ENCODE results near the gene C1orf53.

Gene C1orf53

DNA sequence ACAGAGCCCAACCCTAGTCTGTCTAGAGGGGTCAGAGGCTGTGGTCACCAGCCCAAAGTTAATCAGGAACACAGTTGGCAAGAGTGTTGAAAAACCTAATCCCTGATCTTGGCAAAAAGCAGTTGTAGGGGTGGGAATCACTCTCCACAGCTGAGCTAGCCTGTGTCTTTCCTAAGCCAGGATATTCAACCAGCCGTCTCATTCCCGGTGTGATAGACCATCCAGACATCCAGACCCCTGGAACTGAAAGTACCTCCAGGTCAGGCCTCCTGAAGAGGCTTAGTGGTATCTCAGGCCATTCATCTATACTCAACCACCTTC lies 19.6 kb downstream of the C1orf53 start:
- Histone ChIP-seq H2AFZ (ENCODE audit: low read length) (no peak overlapping the region), H3K27ac (ENCODE audit: low read depth, low read length, poor library complexity, severe bottlenecking) (no peak overlapping the region), H3K9me2 (ENCODE audit: low read depth, low read length) (no peaks in the 10 kb centered on the region), H4K20me1 (ENCODE audit: insufficient read depth, low read length) (no peaks in the 10 kb centered on the region), H3K79me2 (ENCODE audit: insufficient read depth, low read length) (no peaks in the 10 kb centered on the region), H3K4me2 (ENCODE audit: low read length) (no peak overlapping the region), H3K9me3 (ENCODE audit: low read length) (no peaks in the 10 kb centered on the region), H3K4me3 (ENCODE audit: low read depth, low read length, poor library complexity, severe bottlenecking) (no peak overlapping the region), H3K4me1 (ENCODE audit: insufficient read depth, low read length, severe bottlenecking) (peaks cover 7% of the 10 kb centered on the region), H3K9ac (ENCODE audit: low read length) (no peak overlapping the region), H3K36me3 (ENCODE audit: insufficient read depth, low read length) (no peaks in the 10 kb centered on the region), H3K27me3 (ENCODE audit: insufficient read depth, low read length) (no peaks in the 10 kb centered on the region), H3F3A (ENCODE audit: insufficient read depth, low read length) (no peaks in the 10 kb centered on the region)
- no peak for TF ChIP-seq EZH2 (IDR thresholded peaks at IDR 0.05; ENCODE audit: borderline replicate concordance, low read length)
- TF ChIP-seq, protein P1, sequence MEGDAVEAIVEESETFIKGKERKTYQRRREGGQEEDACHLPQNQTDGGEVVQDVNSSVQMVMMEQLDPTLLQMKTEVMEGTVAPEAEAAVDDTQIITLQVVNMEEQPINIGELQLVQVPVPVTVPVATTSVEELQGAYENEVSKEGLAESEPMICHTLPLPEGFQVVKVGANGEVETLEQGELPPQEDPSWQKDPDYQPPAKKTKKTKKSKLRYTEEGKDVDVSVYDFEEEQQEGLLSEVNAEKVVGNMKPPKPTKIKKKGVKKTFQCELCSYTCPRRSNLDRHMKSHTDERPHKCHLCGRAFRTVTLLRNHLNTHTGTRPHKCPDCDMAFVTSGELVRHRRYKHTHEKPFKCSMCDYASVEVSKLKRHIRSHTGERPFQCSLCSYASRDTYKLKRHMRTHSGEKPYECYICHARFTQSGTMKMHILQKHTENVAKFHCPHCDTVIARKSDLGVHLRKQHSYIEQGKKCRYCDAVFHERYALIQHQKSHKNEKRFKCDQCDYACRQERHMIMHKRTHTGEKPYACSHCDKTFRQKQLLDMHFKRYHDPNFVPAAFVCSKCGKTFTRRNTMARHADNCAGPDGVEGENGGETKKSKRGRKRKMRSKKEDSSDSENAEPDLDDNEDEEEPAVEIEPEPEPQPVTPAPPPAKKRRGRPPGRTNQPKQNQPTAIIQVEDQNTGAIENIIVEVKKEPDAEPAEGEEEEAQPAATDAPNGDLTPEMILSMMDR (IDR thresholded peaks at IDR 0.05; ENCODE audit: low read length), result no peak

DNA sequence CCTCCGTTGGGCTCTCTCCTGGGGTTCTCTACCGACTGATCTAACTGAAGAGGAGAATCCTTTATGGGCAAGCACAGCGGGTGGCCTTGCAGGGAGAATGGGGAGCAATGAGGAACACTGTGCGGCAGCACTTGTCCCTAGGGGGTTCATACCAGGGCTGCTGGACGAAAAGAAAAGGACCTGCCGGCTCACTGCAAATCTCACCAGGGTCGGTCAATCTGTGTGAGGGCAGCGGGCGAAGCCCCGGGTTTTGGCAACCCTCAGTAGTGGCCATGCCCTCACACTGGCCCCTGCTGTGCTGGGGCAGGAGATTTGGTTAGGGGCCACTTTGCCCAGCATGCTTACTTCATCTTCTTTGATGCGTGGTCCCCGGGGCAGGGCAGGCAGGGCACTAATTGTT lies 20.6 kb downstream of the C1orf53 start:
- Histone ChIP-seq H3K4me1 (ENCODE audit: insufficient read depth, low read length, severe bottlenecking) (peaks cover 4% of the 10 kb centered on the region), H3K36me3 (ENCODE audit: insufficient read depth, low read length) (no peaks in the 10 kb centered on the region), H4K20me1 (ENCODE audit: insufficient read depth, low read length) (no peaks in the 10 kb centered on the region), H3F3A (ENCODE audit: insufficient read depth, low read length) (no peaks in the 10 kb centered on the region), H3K9ac (ENCODE audit: low read length) (no peak overlapping the region), H3K9me3 (ENCODE audit: low read length) (no peaks in the 10 kb centered on the region), H3K4me3 (ENCODE audit: low read depth, low read length, poor library complexity, severe bottlenecking) (no peak overlapping the region), H3K27me3 (ENCODE audit: insufficient read depth, low read length) (no peaks in the 10 kb centered on the region), H3K4me2 (ENCODE audit: low read length) (no peak overlapping the region), H3K9me2 (ENCODE audit: low read depth, low read length) (no peaks in the 10 kb centered on the region), H3K27ac (ENCODE audit: low read depth, low read length, poor library complexity, severe bottlenecking) (no peak overlapping the region), H2AFZ (ENCODE audit: low read length) (no peak overlapping the region), H3K79me2 (ENCODE audit: insufficient read depth, low read length) (no peaks in the 10 kb centered on the region)
- TF ChIP-seq, protein P1 (IDR thresholded peaks at IDR 0.05; ENCODE audit: low read length), result no peak
- no peak for TF ChIP-seq EZH2 (IDR thresholded peaks at IDR 0.05; ENCODE audit: borderline replicate concordance, low read length)

DNA sequence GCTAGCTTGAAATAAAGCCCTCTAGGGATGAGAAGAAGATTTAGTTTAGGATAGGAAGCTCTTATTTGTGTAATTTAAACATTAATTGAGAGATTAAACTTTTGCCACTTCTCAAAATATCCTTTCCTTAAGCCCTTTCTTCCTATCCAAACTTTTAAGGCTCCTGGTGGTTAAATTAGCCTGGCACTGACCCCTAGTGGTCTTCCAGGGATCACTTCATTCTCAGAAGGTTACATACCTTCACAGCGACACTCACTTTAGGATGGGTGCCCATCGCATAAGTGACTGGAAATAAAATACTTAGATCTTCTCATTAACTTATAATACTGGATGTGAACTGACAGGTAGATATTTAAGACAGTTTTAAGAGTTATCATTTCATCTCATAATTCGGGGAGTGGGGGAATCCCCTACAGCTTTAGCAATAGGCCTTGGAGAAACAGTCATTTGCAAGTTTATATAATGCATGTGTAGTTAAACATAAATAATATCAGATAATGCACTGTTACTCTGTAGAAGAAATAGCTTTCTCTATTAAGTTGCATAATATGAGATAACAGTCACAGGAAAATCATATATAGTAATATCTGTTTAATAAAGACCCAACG lies 22.2 kb downstream of the C1orf53 start:
- H4K20me1 ChIP-seq (ENCODE audit: insufficient read depth, low read length), result no peaks in the 10 kb centered on the region
- TF ChIP-seq, protein P1 (IDR thresholded peaks at IDR 0.05; ENCODE audit: low read length), result peak; percentile 88
- no peak for TF ChIP-seq EZH2 (IDR thresholded peaks at IDR 0.05; ENCODE audit: borderline replicate concordance, low read length)
- H3K4me3 ChIP-seq (ENCODE audit: low read depth, low read length, poor library complexity, severe bottlenecking), result no peak overlapping the region

More for the DNA sequence above, 22.2 kb downstream of the C1orf53 start:
- peaks cover 8% of the 10 kb centered on the region for H3K4me1 ChIP-seq (ENCODE audit: insufficient read depth, low read length, severe bottlenecking)
- H3F3A ChIP-seq (ENCODE audit: insufficient read depth, low read length), result no peaks in the 10 kb centered on the region
- no peak overlapping the region for H3K4me2 ChIP-seq (ENCODE audit: low read length)
- H3K9ac ChIP-seq (ENCODE audit: low read length), result no peak overlapping the region
- H3K27me3 ChIP-seq (ENCODE audit: insufficient read depth, low read length), result no peaks in the 10 kb centered on the region
- H3K36me3 ChIP-seq (ENCODE audit: insufficient read depth, low read length), result no peaks in the 10 kb centered on the region
- no peak overlapping the region for H3K27ac ChIP-seq (ENCODE audit: low read depth, low read length, poor library complexity, severe bottlenecking)
- H2AFZ ChIP-seq (ENCODE audit: low read length), result no peak overlapping the region
- H3K79me2 ChIP-seq (ENCODE audit: insufficient read depth, low read length), result no peaks in the 10 kb centered on the region
- H3K9me2 ChIP-seq (ENCODE audit: low read depth, low read length), result no peaks in the 10 kb centered on the region
- H3K9me3 ChIP-seq (ENCODE audit: low read length), result no peaks in the 10 kb centered on the region
